Frontal cortex (tissue), 4 donors: Measurements from ENCODE around the gene PAPLN. TPM values are rescaled to one million over a fixed set of nuclear protein-coding genes. Genes with fewer than 3 reads are reported as not detected.
"Not testable (repeated sequence)": the region's sequence is repeated elsewhere in the genome, so short reads cannot be mapped to it uniquely, and the experiment has no call there.

Experiments used
- DNase-seq, 2 donors: peaks; one replicate each; pipeline ENCODE4 v3.0.0; 2012; ENCODE audit warnings: low spot score in 2 of 2
- FAIRE-seq: peaks from 2 replicates; lab custom pipeline; 2012; peaks lifted over from hg19 to GRCh38; lab: Jason Lieb, UNC
- total RNA-seq: library from RNA; depleted of rRNA; stranded (reverse); fragments of >200 nt; gene quantifications from one replicate; pipeline ENCODE4 v1.2.3, GENCODE V29; 2014
- donor health status: control.
- donor health status: control.
- donor health status: control.

The PAPLN gene
- total RNA-seq, 1 donor from 2014 or later: 1.2 TPM

GRCh38 chr14:73283608-73284379 lies 46.5 kb downstream of the PAPLN start:
- DNase-seq (peak in 1 of 2 donors; percentile 31), FAIRE-seq (no peak)

- FAIRE-seq (no peak), DNase-seq (no peak)
Observed at GRCh38 chr14:73285979-73286378, 48.7 kb downstream of the PAPLN start.

GRCh38 chr14:73286598-73286997 lies 49.3 kb downstream of the PAPLN start:
- FAIRE-seq: no peak

GRCh38 chr14:73287071-73287470 lies 49.8 kb downstream of the PAPLN start:
- DNase-seq: no peak
- no peak for FAIRE-seq

More at GRCh38 chr14:73286598-73286997, 49.3 kb downstream of the PAPLN start:
- no peak for DNase-seq

GRCh38 chr14:73289308-73289707 lies 52.0 kb downstream of the PAPLN start:
- FAIRE-seq (no peak), DNase-seq (no peak)

GRCh38 chr14:73289729-73290128 lies 52.4 kb downstream of the PAPLN start:
- DNase-seq (no peak), FAIRE-seq (no peak)

GRCh38 chr14:73290279-73290678 lies 53.0 kb downstream of the PAPLN start:
- no peak for FAIRE-seq
- no peak for DNase-seq

- FAIRE-seq (no peak), DNase-seq (no peak)
Observed at GRCh38 chr14:73293782-73294781, 56.8 kb downstream of the PAPLN start.

- FAIRE-seq: peak; percentile 49
Observed at GRCh38 chr14:73295198-73295796, 58.0 kb downstream of the PAPLN start.

GRCh38 chr14:73305499-73305898 lies 68.2 kb downstream of the PAPLN start:
- no peak for FAIRE-seq

More at GRCh38 chr14:73295198-73295796, 58.0 kb downstream of the PAPLN start:
- DNase-seq: peak in 1 of 2 donors; percentile 40

GRCh38 chr14:73307261-73307660 lies 70.0 kb downstream of the PAPLN start:
- DNase-seq (no peak), FAIRE-seq (no peak)

More at GRCh38 chr14:73305499-73305898, 68.2 kb downstream of the PAPLN start:
- no peak for DNase-seq

GRCh38 chr14:73309207-73309606 lies 71.9 kb downstream of the PAPLN start:
- not testable (repeated sequence) for DNase-seq, FAIRE-seq

- DNase-seq: no peak
- no peak for FAIRE-seq
Observed at GRCh38 chr14:73311708-73312030, 74.4 kb downstream of the PAPLN start.

- DNase-seq: no peak
- FAIRE-seq: no peak
Observed at GRCh38 chr14:73312687-73313086, 75.4 kb downstream of the PAPLN start.

GRCh38 chr14:73313151-73313550 lies 75.8 kb downstream of the PAPLN start:
- FAIRE-seq: no peak
- DNase-seq: no peak

- no peak for FAIRE-seq
Observed at GRCh38 chr14:73323896-73324399, 86.6 kb downstream of the PAPLN start.

More at GRCh38 chr14:73323896-73324399, 86.6 kb downstream of the PAPLN start:
- DNase-seq: no peak
